A549 (cell line): ENCODE results near the gene LPAR5. TPM values are rescaled to one million over a fixed set of nuclear protein-coding genes. Genes with fewer than 3 reads are reported as not detected.

Experiments
- ATAC-seq, 2 experiments: fragments of 200-7000 bp in 1 of 2; fragments of >200 bp in 1 of 2; cut with Nextera tagmentation in 1 of 2; cut with Tn5 transposase in 1 of 2; 3 replicates each; pipeline versions ENCODE4 v1.8.0 to v1.9.1; 2018 to 2020; ENCODE audit warnings: mild to moderate bottlenecking in 1 of 2, moderate library complexity in 1 of 2
- CTCF ChIA-PET: fragments of 300-600 bp; sonication (Branson Sonifier 250); formaldehyde crosslinking; extraction: SDS; loops from one replicate; lab custom pipeline; 2021; ENCODE audit warnings: antibody characterized with exemption, inconsistent platforms; lab: Yijun Ruan, JAX
- POLR2A ChIA-PET: fragments of 350-600 bp; formaldehyde crosslinking; extraction: SDS; loops from one replicate; lab custom pipeline; 2021; ENCODE audit warnings: antibody characterized with exemption, inconsistent platforms; lab: Yijun Ruan, JAX
- DNase-seq, 2 experiments: peaks; one replicate each; pipeline versions ENCODE4 v3.0.0 to v3.0.0-alpha.2; 2011 to 2016; ENCODE audit warnings: low read depth in 1 of 2, low spot score in 1 of 2
- FAIRE-seq: peaks from 2 replicates; lab custom pipeline; 2011; peaks lifted over from hg19 to GRCh38; lab: Jason Lieb, UNC
- H3K27ac ChIP-seq, 2 experiments: fragments of >200 bp; sonication (Bioruptor Twin); formaldehyde crosslinking; 3 replicates each; pipeline ENCODE4 v1.5.1; 2016 to 2017
- H3K4me1 ChIP-seq: fragments of >200 bp; sonication (Bioruptor Twin); formaldehyde crosslinking; 3 replicates; pipeline ENCODE4 v1.6.1; 2016
- H3K4me2 ChIP-seq: fragments of >200 bp; sonication (Bioruptor Twin); formaldehyde crosslinking; 3 replicates; pipeline ENCODE4 v1.6.1; 2016
- H3K4me3 ChIP-seq: fragments of >200 bp; sonication (Bioruptor Twin); formaldehyde crosslinking; 3 replicates; pipeline ENCODE4 v1.5.1; 2016
- H3K9me3 ChIP-seq: fragments of >200 bp; sonication (Bioruptor Twin); formaldehyde crosslinking; 3 replicates; pipeline ENCODE4 v1.6.1; 2016
- BCL3 ChIP-seq: fragments of >200 bp; sonication (Bioruptor Twin); formaldehyde crosslinking; IDR thresholded peaks from 3 replicates; pipeline ENCODE4 v1.6.1; 2016
- CBX2 ChIP-seq: fragments of 200-600 bp; sonication (generic); IDR thresholded peaks from 2 replicates; pipeline ENCODE4 v1.6.1; 2016; ENCODE audit warnings: low read depth, mild to moderate bottlenecking, borderline replicate concordance
- CEBPB ChIP-seq, 2 experiments: fragments of >200 bp in 1 of 2; sonication (Bioruptor Twin) in 1 of 2; formaldehyde crosslinking in 1 of 2; IDR thresholded peaks; 2 replicates each; pipeline ENCODE4 v1.6.1; 2012 to 2016
- EHF ChIP-seq: fragments of 250-450 bp; sonication (Bioruptor Pico); IDR thresholded peaks from 2 replicates; pipeline ENCODE4 v1.5.0; 2020; ENCODE audit warnings: mild to moderate bottlenecking
- EHMT2 ChIP-seq: fragments of 200-600 bp; sonication (generic); IDR thresholded peaks from 2 replicates; pipeline ENCODE4 v1.6.1; 2016; ENCODE audit warnings: antibody characterized with exemption, low read depth, mild to moderate bottlenecking, moderate library complexity
- ELK1 ChIP-seq: fragments of 150-350 bp; IDR thresholded peaks from 2 replicates; pipeline ENCODE4 v1.6.1; 2014; ENCODE audit warnings: low read depth, mild to moderate bottlenecking, low read length
- GATA3 ChIP-seq: IDR thresholded peaks from 2 replicates; pipeline ENCODE4 v1.6.1; 2012; ENCODE audit warnings: borderline replicate concordance
- HES2 ChIP-seq: fragments of >200 bp; sonication (Bioruptor Twin); formaldehyde crosslinking; IDR thresholded peaks from 2 replicates; pipeline ENCODE4 v1.6.1; 2016
- HEYL ChIP-seq: fragments of 250-450 bp; sonication (Bioruptor Pico); IDR thresholded peaks from 2 replicates; pipeline ENCODE4 v1.8.0; 2021; ENCODE audit warnings: mild to moderate bottlenecking, moderate library complexity
- HOXB13 ChIP-seq: fragments of 250-450 bp; sonication (Bioruptor Pico); IDR thresholded peaks from 2 replicates; pipeline ENCODE4 v1.5.0; 2020; ENCODE audit warnings: low read depth, mild to moderate bottlenecking, moderate library complexity
- HOXB5 ChIP-seq: fragments of 250-450 bp; sonication (Bioruptor Pico); IDR thresholded peaks from 2 replicates; pipeline ENCODE4 v1.5.0; 2020; ENCODE audit warnings: mild to moderate bottlenecking, moderate library complexity
- JUNB ChIP-seq: fragments of >200 bp; sonication (Bioruptor Twin); formaldehyde crosslinking; IDR thresholded peaks from 2 replicates; pipeline ENCODE4 v1.6.1; 2016
- MAX ChIP-seq: IDR thresholded peaks from 2 replicates; pipeline ENCODE4 v1.6.1; 2012
- MYC ChIP-seq: IDR thresholded peaks from 2 replicates; pipeline ENCODE4 v1.6.1; 2012; ENCODE audit warnings: mild to moderate bottlenecking, inconsistent platforms, low read length, improper control_type of control experiment, borderline replicate concordance
- NFE2L2 ChIP-seq: fragments of 150-350 bp; conservative IDR thresholded peaks from 2 replicates; pipeline ENCODE4 v1.6.1; 2014; ENCODE audit warnings: low read length
- PBX3 ChIP-seq: IDR thresholded peaks from 2 replicates; pipeline ENCODE4 v1.6.1; 2012
- POLR2A ChIP-seq: IDR thresholded peaks from 2 replicates; pipeline ENCODE4 v1.6.1; 2012; ENCODE audit warnings: mild to moderate bottlenecking, low read length
- RARB ChIP-seq: fragments of 250-450 bp; sonication (Bioruptor Pico); IDR thresholded peaks from 2 replicates; pipeline ENCODE4 v1.8.0; 2021; ENCODE audit warnings: mild to moderate bottlenecking, moderate library complexity
- RCOR1 ChIP-seq: fragments of 150-350 bp; IDR thresholded peaks from 2 replicates; pipeline ENCODE4 v1.6.1; 2014; ENCODE audit warnings: antibody characterized with exemption, low read length, low read depth
- RFX5 ChIP-seq: fragments of 450-650 bp; IDR thresholded peaks from 2 replicates; pipeline ENCODE4 v1.7.1; 2014; ENCODE audit warnings: antibody characterized with exemption, mild to moderate bottlenecking, moderate library complexity
- RNF2 ChIP-seq: fragments of 200-600 bp; sonication (generic); IDR thresholded peaks from 2 replicates; pipeline ENCODE4 v1.6.1; 2016; ENCODE audit warnings: low read depth, mild to moderate bottlenecking, antibody characterized with exemption, moderate library complexity, borderline replicate concordance
- SMC3 ChIP-seq: fragments of >200 bp; sonication (Bioruptor Twin); formaldehyde crosslinking; IDR thresholded peaks from 3 replicates; pipeline ENCODE4 v1.6.1; 2018; ENCODE audit warnings: inconsistent platforms
- TFCP2L1 ChIP-seq: fragments of 250-450 bp; sonication (Bioruptor Pico); IDR thresholded peaks from 2 replicates; pipeline ENCODE4 v1.5.0; 2021; ENCODE audit warnings: mild to moderate bottlenecking
- ZFP36 ChIP-seq: fragments of 450-650 bp; IDR thresholded peaks from 2 replicates; pipeline ENCODE4 v1.6.1; 2014; ENCODE audit warnings: borderline replicate concordance; ENCODE audit not compliant: partially characterized antibody
- ZSCAN20 ChIP-seq: fragments of 250-450 bp; sonication (Bioruptor Pico); IDR thresholded peaks from 2 replicates; pipeline ENCODE4 v1.8.0; 2022; ENCODE audit warnings: mild to moderate bottlenecking, moderate library complexity
- WGBS: methylation state at CpG from one replicate; pipeline ENCODE4 v1.1.6; 2017; ENCODE audit errors: missing lambda C conversion rate; 5-methylcytosine and 5-hydroxymethylcytosine counted together
- polyA plus RNA-seq, 4 experiments: library from polyadenylated mRNA; depleted of rRNA in 3 of 4; stranded (reverse); fragments of >200 nt; fragmentation: RNase III in 1 of 4; extraction: RNeasy Plus Mini Kit Qiagen cat#74134 plus additional on column Dnase treatment in 1 of 4; gene quantifications; 2 replicates in 3 of 4; 3 replicates in 1 of 4; pipeline ENCODE4 v1.2.3, GENCODE V29; 2011 to 2017
- TF ChIP-seq, protein P1 (sequence below): fragments of 450-650 bp; IDR thresholded peaks from 2 replicates; pipeline ENCODE4 v1.6.1; 2014; ENCODE audit warnings: antibody characterized with exemption

The LPAR5 gene
- polyA plus RNA-seq, 2 of the 4 experiments (the other 2 are of a cell fraction) = 0.66 to 0.74 TPM

DNA sequence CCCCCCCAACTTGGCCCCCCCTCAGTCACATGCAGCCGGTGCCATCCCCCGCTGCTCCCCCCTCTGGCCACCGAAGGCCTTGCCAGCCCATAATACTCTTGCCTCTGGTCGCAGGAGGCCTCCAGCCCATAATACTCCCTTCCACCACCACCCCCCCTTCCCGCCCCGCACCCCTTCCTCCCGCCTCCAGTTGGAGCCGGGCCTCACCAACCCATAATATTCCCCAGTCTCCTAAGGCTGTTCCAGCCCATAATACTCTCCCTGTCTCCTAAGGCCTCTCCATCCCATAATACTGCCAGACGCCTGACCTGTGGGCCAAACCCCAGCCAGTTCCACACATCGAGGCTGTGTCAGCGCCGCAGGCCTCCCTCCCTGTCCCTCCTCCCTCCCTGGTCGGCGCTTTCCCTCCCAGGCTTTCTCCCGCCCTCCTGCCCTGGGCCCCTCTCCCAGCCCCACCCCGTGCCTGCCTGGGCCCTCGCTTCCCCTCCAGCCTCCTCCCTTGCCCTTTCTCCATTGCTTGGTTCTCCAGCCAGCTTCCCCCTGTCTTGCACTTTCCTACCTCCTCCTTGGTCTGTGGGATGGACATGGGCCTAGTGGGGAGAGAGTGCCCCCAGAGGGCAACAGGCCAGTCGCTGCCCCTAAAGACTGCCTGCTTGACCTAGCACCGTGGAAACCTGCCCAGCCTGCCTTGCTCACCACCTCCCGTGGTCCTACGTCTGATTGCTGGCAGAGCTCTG, 21.8 kb downstream of the LPAR5 start (continued):
- TF ChIP-seq PBX3 = no peak
- TF ChIP-seq EHMT2 = no peak
- TF ChIP-seq POLR2A = no peak
- no peak for TF ChIP-seq SMC3
- TF ChIP-seq, protein P1, sequence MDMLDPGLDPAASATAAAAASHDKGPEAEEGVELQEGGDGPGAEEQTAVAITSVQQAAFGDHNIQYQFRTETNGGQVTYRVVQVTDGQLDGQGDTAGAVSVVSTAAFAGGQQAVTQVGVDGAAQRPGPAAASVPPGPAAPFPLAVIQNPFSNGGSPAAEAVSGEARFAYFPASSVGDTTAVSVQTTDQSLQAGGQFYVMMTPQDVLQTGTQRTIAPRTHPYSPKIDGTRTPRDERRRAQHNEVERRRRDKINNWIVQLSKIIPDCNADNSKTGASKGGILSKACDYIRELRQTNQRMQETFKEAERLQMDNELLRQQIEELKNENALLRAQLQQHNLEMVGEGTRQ = no peak
- no peak for TF ChIP-seq NFE2L2
- no peak for TF ChIP-seq EHF (CRISPR knock-in tag)
- TF ChIP-seq ZSCAN20 = no peak

DNA sequence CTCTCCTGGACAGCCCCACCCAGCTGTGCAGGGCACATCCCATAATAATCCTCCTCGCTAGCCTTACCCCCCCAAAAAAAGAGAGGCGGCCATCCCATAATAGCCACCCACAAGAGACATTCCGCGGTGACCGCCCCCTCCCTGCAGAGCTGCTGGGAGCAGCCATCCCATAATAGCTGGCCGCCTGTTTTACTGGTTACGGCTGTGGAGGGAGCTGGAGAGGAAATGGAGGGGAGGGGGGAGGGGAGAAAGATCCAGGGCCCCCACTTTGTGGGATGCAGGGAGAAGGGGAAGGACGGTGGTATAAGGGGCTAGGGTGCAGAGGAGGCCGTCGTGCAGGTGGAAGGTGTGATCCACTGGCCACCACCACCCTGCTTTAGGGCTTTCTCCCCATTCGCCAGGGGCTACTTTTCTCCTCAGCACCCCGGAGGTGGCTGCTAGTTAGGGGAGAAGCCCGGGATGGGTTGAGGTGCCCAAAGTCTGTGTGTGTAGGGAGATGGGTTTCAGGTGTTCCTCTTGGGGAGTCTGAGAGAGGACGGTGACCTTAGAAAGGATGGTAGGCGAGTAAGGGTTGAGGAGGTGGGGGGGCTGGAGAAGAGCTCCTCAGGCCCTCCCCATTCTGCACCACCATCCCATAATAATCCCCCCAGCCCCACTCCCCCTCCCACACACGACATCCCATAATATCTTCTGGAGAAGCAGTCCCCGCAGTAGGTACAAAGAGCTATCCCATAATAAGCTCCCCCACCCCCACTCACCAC, 22.6 kb downstream of the LPAR5 start:
- Histone ChIP-seq H3K4me3 (no peak overlapping the region), H3K4me2 (peak overlapping the region; percentile 64), H3K27ac (peak overlapping the region; percentile 54 to 84), H3K4me1 (peaks cover 23% of the 10 kb centered on the region), H3K9me3 (no peaks in the 10 kb centered on the region)
- DNase-seq (no peak), ATAC-seq (no peak), FAIRE-seq (no peak)
- ChIA-PET POLR2A (interaction anchor here (0.7 to 1.2 kb wide), 2 partner anchors 76 to 139 kb away, joined by 3 to 7 read pairs; partner anchors contain the start of gene ZNF384), CTCF (interaction anchor here (0.6 to 2.5 kb wide), 13 partner anchors 31 to 213 kb away, joined by 3 to 8 read pairs (median 5); partner anchors contain the start of gene MLF2)
- WGBS = 70% methylated on average over 16 of the region's 17 CpGs
- TF ChIP-seq MYC (no peak), RARB (CRISPR knock-in tag) (no peak), CBX2 (no peak), GATA3 (no peak), RNF2 (no peak), ZSCAN20 (no peak), CEBPB (IDR thresholded peaks at IDR 0.05) (no peak), MAX (no peak), RFX5 (no peak)

- ChIA-PET CTCF (interaction anchor here (0.6 to 1.3 kb wide), 4 partner anchors 60 to 213 kb away, joined by 3 to 5 read pairs (median 4); no protein-coding TSS in a partner anchor), POLR2A (no interaction called here)
- H3K4me2 ChIP-seq = peak overlapping the region; percentile 64; the same call in 2 of the 3 replicates
- WGBS = 84% methylated on average over 7 of the region's 7 CpGs
- peaks cover 29% of the 10 kb centered on the region for H3K4me1 ChIP-seq
- no peak overlapping the region for H3K4me3 ChIP-seq
- no peak for DNase-seq
- H3K9me3 ChIP-seq = no peaks in the 10 kb centered on the region
- FAIRE-seq = no peak
- no peak for ATAC-seq
- H3K27ac ChIP-seq = peak overlapping the region in 1 of 2 experiments; percentile 84; a peak in 4 of 6 replicates
- no peak for TF ChIP-seq JUNB
- no peak for TF ChIP-seq MYC
- no peak for TF ChIP-seq PBX3
- no peak for TF ChIP-seq HOXB13 (CRISPR knock-in tag)
- TF ChIP-seq ZFP36 = no peak
- TF ChIP-seq ELK1 = no peak
- no peak for TF ChIP-seq TFCP2L1 (CRISPR knock-in tag)
- no peak for TF ChIP-seq HES2
- TF ChIP-seq RARB (CRISPR knock-in tag) = no peak
- no peak for TF ChIP-seq HEYL
- no peak for TF ChIP-seq RCOR1
- no peak for TF ChIP-seq BCL3
- TF ChIP-seq CBX2 = no peak
- no peak for TF ChIP-seq HOXB5 (CRISPR knock-in tag)
- no peak for TF ChIP-seq POLR2A
Observed at GRCh38 chr12:6612652-6613014, 23.1 kb downstream of the LPAR5 start.
